Suprapubic skin (tissue), 2 donors: ENCODE results near the gene THAP2.

Source experiments
- EP300 ChIP-seq: sonication (generic); formaldehyde crosslinking; IDR thresholded peaks from one replicate; pipeline ENCODE4 v1.6.1; 2017; ENCODE audit warnings: antibody characterized with exemption
- POLR2A ChIP-seq, 2 donors: fragments of 450-650 bp; IDR thresholded peaks; one replicate each; pipeline ENCODE4 v1.6.1; 2017; ENCODE audit warnings: antibody characterized with exemption in 2 of 2, mild to moderate bottlenecking in 2 of 2, moderate library complexity in 2 of 2

- no peak for TF ChIP-seq EP300
- TF ChIP-seq POLR2A (IDR thresholded peaks at IDR 0.05) = no peak
Observed at GRCh38 chr12:71649401-71649800, 14.7 kb upstream of the THAP2 start.
